Measurements from ENCODE around the gene WWOX.

DNA sequence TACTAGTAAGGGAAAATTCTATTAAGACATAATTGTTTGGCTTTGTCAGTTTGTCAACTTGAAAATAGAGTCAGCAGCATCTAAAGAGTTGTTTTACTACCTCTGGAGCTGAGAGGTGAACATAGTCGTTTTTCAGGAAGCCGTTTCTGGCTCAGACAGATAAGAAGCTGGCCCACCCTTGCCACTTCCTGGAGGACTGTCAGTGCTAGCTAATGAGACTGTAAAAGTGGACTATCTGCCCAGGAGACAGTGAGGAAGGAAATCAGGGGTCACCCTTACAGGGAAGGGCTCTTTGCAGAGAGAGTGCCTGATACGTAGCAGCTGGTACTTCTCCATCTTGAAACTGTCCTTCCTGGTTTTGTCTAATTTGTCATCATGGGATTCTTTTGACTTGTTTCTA, 328.7 kb downstream of the WWOX start:
- TF ChIP-seq CTCF (IDR thresholded peaks at IDR 0.05; ENCODE audit: insufficient read depth, low read depth, low read length) (no peak), EZH2 (IDR thresholded peaks at IDR 0.05; ENCODE audit: insufficient read depth, low read length) (no peak)
